GM18508 (cell line): ENCODE data around the gene VSNL1.

Source experiments
- ATAC-seq: cut with Tn5 transposase; IDR thresholded peaks from one replicate; pipeline ENCODE4 v1.9.1; 2021; ENCODE audit warnings: moderate number of reproducible peaks; ENCODE audit not compliant: insufficient read depth, unreplicated experiment

The VSNL1 gene

GRCh38 chr2:17605696-17606095 is 65.2 kb downstream of the VSNL1 start:
- ATAC-seq, result no peak

GRCh38 chr2:17606851-17607250 is 66.4 kb downstream of the VSNL1 start:
- no peak for ATAC-seq

- no peak for ATAC-seq
Observed at GRCh38 chr2:17607379-17607778, 66.9 kb downstream of the VSNL1 start.

GRCh38 chr2:17608251-17608650 is 67.8 kb downstream of the VSNL1 start:
- ATAC-seq, result no peak

GRCh38 chr2:17610521-17610920 is 70.0 kb downstream of the VSNL1 start:
- ATAC-seq, result no peak

- no peak for ATAC-seq
Observed at GRCh38 chr2:17611036-17611435, 70.5 kb downstream of the VSNL1 start.

GRCh38 chr2:17614174-17614930 is 73.9 kb downstream of the VSNL1 start:
- no peak for ATAC-seq

- no peak for ATAC-seq
Observed at GRCh38 chr2:17615147-17615546, 74.7 kb downstream of the VSNL1 start.

- no peak for ATAC-seq
Observed at GRCh38 chr2:17615728-17616351, 75.3 kb downstream of the VSNL1 start.

GRCh38 chr2:17616405-17616804 is 75.9 kb downstream of the VSNL1 start:
- ATAC-seq, result no peak

GRCh38 chr2:17617516-17617915 is 77.0 kb downstream of the VSNL1 start:
- ATAC-seq, result no peak

GRCh38 chr2:17617955-17618354 is 77.5 kb downstream of the VSNL1 start:
- ATAC-seq, result no peak

GRCh38 chr2:17620280-17620679 is 79.8 kb downstream of the VSNL1 start:
- no peak for ATAC-seq

- no peak for ATAC-seq
Observed at GRCh38 chr2:17620841-17621240, 80.3 kb downstream of the VSNL1 start.

- ATAC-seq, result no peak
Observed at GRCh38 chr2:17621781-17622180, 81.3 kb downstream of the VSNL1 start.

- ATAC-seq, result no peak
Observed at GRCh38 chr2:17625446-17625845, 85.0 kb downstream of the VSNL1 start.

GRCh38 chr2:17626986-17627385 is 86.5 kb downstream of the VSNL1 start:
- ATAC-seq, result no peak

GRCh38 chr2:17627434-17627833 is 86.9 kb downstream of the VSNL1 start:
- ATAC-seq, result no peak

GRCh38 chr2:17628349-17629261 is 88.1 kb downstream of the VSNL1 start:
- ATAC-seq, result no peak

GRCh38 chr2:17630089-17630488 is 89.6 kb downstream of the VSNL1 start:
- no peak for ATAC-seq

- ATAC-seq, result no peak
Observed at GRCh38 chr2:17634997-17635396, 94.5 kb downstream of the VSNL1 start.
